A673 (cell line): ENCODE results near the gene DLG4. TPM values are rescaled to one million over a fixed set of nuclear protein-coding genes. Genes with fewer than 3 reads are reported as not detected.

ENCODE experiments used
- BruUV-seq: library from RNA; stranded (reverse); fragments of 400-500 nt; replicated peaks from 2 replicates; lab custom pipeline; 2021; lab: Mats Ljungman, UMichigan
- CTCF ChIA-PET: fragments of 300-600 bp; sonication (Branson Sonifier 250); formaldehyde crosslinking; loops from one replicate; lab custom pipeline; 2022; ENCODE audit warnings: antibody characterized with exemption; lab: Charles Lee
- POLR2A ChIA-PET: fragments of 300-600 bp; sonication (Branson Sonifier 250); formaldehyde crosslinking; loops from one replicate; lab custom pipeline; 2022; ENCODE audit warnings: antibody characterized with exemption; ENCODE audit not compliant: low non-redundant PET; lab: Charles Lee
- DNase-seq: peaks from one replicate; pipeline ENCODE4 v3.0.0-alpha.2; 2015; ENCODE audit warnings: low spot score
- H3K27ac ChIP-seq: fragments of 200-600 bp; sonication (generic); 2 replicates; pipeline ENCODE4 v1.5.1; 2016; ENCODE audit warnings: mixed run types, low read depth, mild to moderate bottlenecking, mixed read lengths, antibody characterized with exemption, low read length; ENCODE audit not compliant: poor library complexity, severe bottlenecking
- H3K27me3 ChIP-seq: fragments of 200-600 bp; sonication (generic); replicated peaks from 2 replicates; pipeline ENCODE4 v1.6.1; 2017; ENCODE audit warnings: mixed run types, low read depth, mild to moderate bottlenecking, mixed read lengths, antibody characterized with exemption, low read length; ENCODE audit not compliant: insufficient read depth, poor library complexity
- H3K36me3 ChIP-seq: fragments of 200-600 bp; sonication (generic); 2 replicates; pipeline ENCODE4 v1.6.1; 2016; ENCODE audit warnings: mixed run types, mild to moderate bottlenecking, mixed read lengths, antibody characterized with exemption, low read length; ENCODE audit not compliant: insufficient read depth, poor library complexity, severe bottlenecking
- H3K4me1 ChIP-seq: fragments of 200-600 bp; sonication (generic); 2 replicates; pipeline ENCODE4 v1.6.1; 2017; ENCODE audit warnings: mixed run types, mild to moderate bottlenecking, mixed read lengths, antibody characterized with exemption, low read length; ENCODE audit not compliant: insufficient read depth, poor library complexity, severe bottlenecking
- H3K4me3 ChIP-seq: fragments of 200-600 bp; sonication (generic); 2 replicates; pipeline ENCODE4 v1.5.1; 2016; ENCODE audit warnings: low read depth, mixed run types, mild to moderate bottlenecking, mixed read lengths, low read length; ENCODE audit not compliant: poor library complexity, severe bottlenecking
- H3K9me3 ChIP-seq: fragments of 200-600 bp; sonication (generic); 2 replicates; pipeline ENCODE4 v1.6.1; 2016; ENCODE audit warnings: mixed run types, low read depth, mild to moderate bottlenecking, mixed read lengths, antibody characterized with exemption, low read length; ENCODE audit not compliant: poor library complexity, severe bottlenecking
- EZH2 ChIP-seq: fragments of 200-600 bp; sonication (generic); IDR thresholded peaks from 2 replicates; pipeline ENCODE4 v1.6.1; 2017; ENCODE audit warnings: borderline replicate concordance, low read depth, mild to moderate bottlenecking, mixed read lengths, antibody characterized with exemption, low read length; ENCODE audit not compliant: poor library complexity, severe bottlenecking
- intact Hi-C: fragments of 100-400 bp; cut with micrococcal nuclease; formaldehyde crosslinking; loops from one replicate; pipeline ENCODE4 v1.10.0; 2022; ENCODE audit not compliant: unreplicated experiment
- total RNA-seq: library from RNA; stranded (reverse); gene quantifications from 2 replicates; pipeline ENCODE4 v1.2.3, GENCODE V29; 2021
- TF ChIP-seq, protein P1 (sequence below): fragments of 300-800, 200-600 bp; sonication (generic); conservative IDR thresholded peaks from 2 replicates; pipeline ENCODE4 v1.5.1; 2017; ENCODE audit warnings: low read depth, mild to moderate bottlenecking, antibody characterized with exemption, low read length, moderate library complexity, mixed read lengths

The DLG4 gene
- total RNA-seq, 1 experiment from 2014 or later: 74.7 TPM

DNA sequence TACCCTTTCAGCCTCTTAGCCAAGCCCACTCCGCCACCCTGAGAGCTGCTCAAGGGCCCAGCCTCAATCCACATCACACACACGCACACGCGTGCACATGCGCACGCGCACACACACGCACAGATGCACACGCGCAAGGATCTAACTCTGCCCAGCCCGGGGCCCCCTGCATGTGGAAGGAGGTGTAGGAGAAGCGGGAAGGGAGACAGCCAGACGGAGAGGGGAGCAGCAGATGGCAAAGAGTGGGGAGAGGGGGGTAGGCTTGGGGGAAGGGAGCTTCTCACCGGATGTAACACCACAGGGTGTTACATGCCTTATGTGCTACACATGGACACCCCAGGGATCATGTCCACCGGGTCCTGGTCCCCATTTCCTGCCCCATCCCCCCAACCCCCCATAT, 15.3 kb downstream of the DLG4 start:
- CTCF ChIA-PET: interaction anchor here (0.8 kb wide), 1 partner anchor 10 kb away, joined by 7 read pairs; no protein-coding TSS in a partner anchor
- Histone ChIP-seq H3K27me3 (no peaks in the 10 kb centered on the region), H3K4me3 (peak overlapping the region; percentile 49), H3K27ac (peak overlapping the region; percentile 77), H3K4me1 (peaks cover 40% of the 10 kb centered on the region), H3K9me3 (no peaks in the 10 kb centered on the region), H3K36me3 (peaks cover 30% of the 10 kb centered on the region)
- intact Hi-C loops: no loop called here
- no peak for TF ChIP-seq EZH2
- TF ChIP-seq, protein P1, sequence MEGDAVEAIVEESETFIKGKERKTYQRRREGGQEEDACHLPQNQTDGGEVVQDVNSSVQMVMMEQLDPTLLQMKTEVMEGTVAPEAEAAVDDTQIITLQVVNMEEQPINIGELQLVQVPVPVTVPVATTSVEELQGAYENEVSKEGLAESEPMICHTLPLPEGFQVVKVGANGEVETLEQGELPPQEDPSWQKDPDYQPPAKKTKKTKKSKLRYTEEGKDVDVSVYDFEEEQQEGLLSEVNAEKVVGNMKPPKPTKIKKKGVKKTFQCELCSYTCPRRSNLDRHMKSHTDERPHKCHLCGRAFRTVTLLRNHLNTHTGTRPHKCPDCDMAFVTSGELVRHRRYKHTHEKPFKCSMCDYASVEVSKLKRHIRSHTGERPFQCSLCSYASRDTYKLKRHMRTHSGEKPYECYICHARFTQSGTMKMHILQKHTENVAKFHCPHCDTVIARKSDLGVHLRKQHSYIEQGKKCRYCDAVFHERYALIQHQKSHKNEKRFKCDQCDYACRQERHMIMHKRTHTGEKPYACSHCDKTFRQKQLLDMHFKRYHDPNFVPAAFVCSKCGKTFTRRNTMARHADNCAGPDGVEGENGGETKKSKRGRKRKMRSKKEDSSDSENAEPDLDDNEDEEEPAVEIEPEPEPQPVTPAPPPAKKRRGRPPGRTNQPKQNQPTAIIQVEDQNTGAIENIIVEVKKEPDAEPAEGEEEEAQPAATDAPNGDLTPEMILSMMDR: no peak
- peak; percentile 73 for DNase-seq
- POLR2A ChIA-PET: no interaction called here
- BruUV-seq: no TSS peak

DNA sequence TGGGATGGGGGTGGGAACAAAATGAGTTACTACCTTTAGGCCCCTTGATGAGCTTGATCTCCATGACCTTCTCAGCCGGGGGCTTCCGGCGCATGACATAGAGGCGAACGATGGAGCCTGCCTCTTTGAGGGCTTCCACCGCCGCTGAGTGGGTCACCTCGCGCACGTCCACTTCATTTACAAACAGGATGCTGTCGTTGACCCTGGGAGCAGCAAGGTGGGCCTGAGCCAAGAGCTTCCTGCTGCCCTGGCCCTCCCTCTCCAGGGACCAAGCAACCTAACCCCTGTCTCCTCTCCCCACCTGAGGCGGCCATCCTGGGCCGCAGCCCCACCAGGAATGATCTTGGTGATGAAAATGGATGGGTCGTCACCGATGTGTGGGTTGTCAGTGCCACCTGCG, 16.2 kb downstream of the DLG4 start:
- intact Hi-C loops: no loop called here
- CTCF ChIA-PET: no interaction called here
- Histone ChIP-seq H3K4me3 (no peak overlapping the region), H3K36me3 (peaks cover 30% of the 10 kb centered on the region), H3K27ac (peak overlapping the region; percentile 77), H3K27me3 (no peaks in the 10 kb centered on the region), H3K9me3 (no peaks in the 10 kb centered on the region), H3K4me1 (peaks cover 32% of the 10 kb centered on the region)
- no TSS peak for BruUV-seq
- no peak for TF ChIP-seq EZH2
- TF ChIP-seq, protein P1: no peak
- no peak for DNase-seq
- POLR2A ChIA-PET: no interaction called here

DNA sequence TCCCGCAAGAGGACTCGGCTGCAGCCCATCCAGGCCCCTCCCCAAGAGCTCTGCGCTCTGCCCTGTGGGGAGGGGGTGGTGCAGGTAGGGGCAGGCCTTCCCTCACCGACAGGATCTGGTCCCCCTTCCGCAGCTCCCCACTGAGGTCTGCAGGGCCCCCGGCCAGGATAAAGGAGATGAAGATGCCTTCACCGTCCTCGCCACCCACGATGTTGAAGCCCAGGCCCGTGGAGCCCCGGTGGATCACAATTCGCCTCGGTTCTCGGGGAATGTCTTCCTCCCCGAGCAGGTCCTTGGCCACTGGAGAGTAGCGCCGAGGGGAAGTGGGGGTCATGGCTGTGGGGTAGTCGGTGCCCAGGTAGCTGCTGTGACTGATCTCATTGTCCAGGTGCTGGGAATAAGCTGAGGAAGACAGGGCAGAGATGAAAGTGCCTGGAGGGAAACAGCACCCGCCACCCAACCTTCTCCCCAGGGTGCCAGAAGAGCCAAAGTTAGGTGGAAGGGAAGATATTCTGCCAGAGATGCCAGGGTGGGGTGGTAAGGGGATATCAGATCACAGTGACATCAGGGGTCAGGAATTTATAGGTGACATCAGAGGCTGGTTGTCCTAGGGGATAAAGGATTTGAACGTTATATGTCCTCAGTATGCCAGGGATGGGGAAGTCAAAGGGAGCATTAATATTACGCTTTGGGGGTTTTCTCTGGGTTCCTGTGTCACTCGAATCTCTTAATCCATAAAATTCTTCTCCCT, 22.8 kb downstream of the DLG4 start:
- intact Hi-C loops: no loop called here
- CTCF ChIA-PET: no interaction called here
- no TSS peak for BruUV-seq
- Histone ChIP-seq H3K9me3 (no peaks in the 10 kb centered on the region), H3K4me3 (no peak overlapping the region), H3K27me3 (no peaks in the 10 kb centered on the region), H3K36me3 (peaks cover 59% of the 10 kb centered on the region), H3K4me1 (no peaks in the 10 kb centered on the region), H3K27ac (no peak overlapping the region)
- no peak for DNase-seq
- POLR2A ChIA-PET: no interaction called here
- no peak for TF ChIP-seq EZH2
- TF ChIP-seq, protein P1: no peak
